Sigmoid colon (tissue), 7 donors: ENCODE measurements around the gene MRPS18B. TPM values are rescaled to one million over a fixed set of nuclear protein-coding genes. Genes with fewer than 3 reads are reported as not detected.
"Not testable (repeated sequence)": the region's sequence is repeated elsewhere in the genome, so short reads cannot be mapped to it uniquely, and the experiment has no call there.

Source experiments
- DNase-seq: peaks from one replicate; pipeline ENCODE4 v3.0.0-alpha.2; 2019
- H3K27ac ChIP-seq, 4 donors: fragments of 200-600 bp; sonication (generic); one replicate each; pipeline ENCODE4 v1.5.1; 2016 to 2019; ENCODE audit warnings: mild to moderate bottlenecking in 1 of 4
- H3K27me3 ChIP-seq, 3 donors: fragments of 200-600 bp; sonication (generic); one replicate each; pipeline ENCODE4 v1.5.1; 2019; ENCODE audit warnings: mild to moderate bottlenecking in 1 of 3
- H3K36me3 ChIP-seq, 4 donors: fragments of 200-600 bp; sonication (generic); one replicate each; pipeline ENCODE4 v1.5.1; 2016 to 2019
- H3K4me1 ChIP-seq, 4 donors: fragments of 200-600 bp; sonication (generic); one replicate each; pipeline ENCODE4 v1.5.1; 2017 to 2019
- H3K4me3 ChIP-seq, 4 donors: fragments of 200-600 bp; sonication (generic); one replicate each; pipeline ENCODE4 v1.5.1; 2017 to 2019; ENCODE audit warnings: mild to moderate bottlenecking in 2 of 4, moderate library complexity in 1 of 4
- H3K9me3 ChIP-seq, 4 donors: fragments of 200-600 bp in 3 of 4; sonication (generic) in 3 of 4; one replicate each; pipeline versions ENCODE4 v1.5.1 to v1.6.1; 2013 to 2019
- CTCF ChIP-seq, 4 experiments: fragments of 450-650 bp in 3 of 4; fragments of 200-600 bp in 1 of 4; IDR thresholded peaks; one replicate each; pipeline ENCODE4 v1.5.1; 2016 to 2019; ENCODE audit warnings: antibody characterized with exemption in 4 of 4, mild to moderate bottlenecking in 3 of 4, moderate library complexity in 2 of 4
- EP300 ChIP-seq, 4 donors: sonication (generic); formaldehyde crosslinking; IDR thresholded peaks; one replicate each; pipeline ENCODE4 v1.6.1; 2017; ENCODE audit warnings: antibody characterized with exemption in 4 of 4
- POLR2A ChIP-seq, 2 donors: fragments of 450-650 bp; IDR thresholded peaks; one replicate each; pipeline ENCODE4 v1.6.1; 2016; ENCODE audit warnings: antibody characterized with exemption in 2 of 2, mild to moderate bottlenecking in 2 of 2, moderate library complexity in 2 of 2
- POLR2AphosphoS5 ChIP-seq, 4 donors: sonication (generic); formaldehyde crosslinking; IDR thresholded peaks; one replicate each; pipeline ENCODE4 v1.6.1; 2017; ENCODE audit warnings: antibody characterized with exemption in 4 of 4
- WGBS, 2 donors: extraction: QIAGEN DNeasy Blood & Tissue Kit; methylation state at CpG; one replicate each; pipeline ENCODE4 v1.1.7; 2013; 5-methylcytosine and 5-hydroxymethylcytosine counted together
- intact Hi-C: fragments of 100-400 bp; cut with DNase I; formaldehyde crosslinking; loops from one replicate; pipeline ENCODE4 v1.15.1; 2023
- polyA plus RNA-seq, 3 donors: library from polyadenylated mRNA; stranded (reverse); fragments of 200-250 nt; gene quantifications; one replicate each; pipeline ENCODE4 v1.2.3, GENCODE V29; 2013
- total RNA-seq, 4 donors: library from RNA; depleted of rRNA; stranded (reverse); fragments of >200 nt; gene quantifications; one replicate each; pipeline ENCODE4 v1.1.0, GENCODE V29; 2016
- donor health status: healthy with polysubstance abuse.
- donor health status: Bipolar disorder and iron deficiency.
- donor health status: healthy.

MRPS18B gene
- total and polyA plus RNA-seq, 7 donors: 36.3 to 81.2 (median 58.9) TPM

DNA sequence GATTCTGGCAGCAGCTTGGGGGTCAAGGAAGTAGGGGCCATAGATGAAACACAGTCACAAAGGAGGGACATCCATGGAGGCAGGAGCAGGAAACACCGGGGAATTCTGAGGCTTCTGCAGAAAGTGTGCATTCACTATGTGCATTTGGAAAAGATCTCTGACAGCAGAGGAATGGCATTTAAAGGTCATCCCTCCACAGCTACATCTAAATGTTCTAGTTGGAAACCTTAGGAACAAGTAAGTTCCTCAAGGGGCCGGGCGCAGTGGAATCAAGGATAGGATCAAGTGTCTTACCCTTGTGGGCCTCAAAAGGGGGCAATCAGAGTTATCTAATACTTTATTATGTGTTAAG is 38.1 kb downstream of the MRPS18B start:
- DNase-seq: no peak
- H3K4me3 ChIP-seq: no peak overlapping the region
- intact Hi-C loops: no loop called here
- TF ChIP-seq EP300 (IDR thresholded peaks at IDR 0.05) (no peak), POLR2A (IDR thresholded peaks at IDR 0.05) (no peak), CTCF (IDR thresholded peaks at IDR 0.05) (no peak), POLR2AphosphoS5 (IDR thresholded peaks at IDR 0.05) (no peak)
- H3K9me3 ChIP-seq: no peaks in the 10 kb centered on the region
- 95 to 98% methylated on average over 3 of the region's 3 CpGs for WGBS, 2 donors
- H3K4me1 ChIP-seq: no peaks in the 10 kb centered on the region
- no peaks in the 10 kb centered on the region for H3K27me3 ChIP-seq
- H3K36me3 ChIP-seq: peaks cover 65 to 100% (median 87%) of the 10 kb centered on the region in 4 donors
- no peak overlapping the region for H3K27ac ChIP-seq

DNA sequence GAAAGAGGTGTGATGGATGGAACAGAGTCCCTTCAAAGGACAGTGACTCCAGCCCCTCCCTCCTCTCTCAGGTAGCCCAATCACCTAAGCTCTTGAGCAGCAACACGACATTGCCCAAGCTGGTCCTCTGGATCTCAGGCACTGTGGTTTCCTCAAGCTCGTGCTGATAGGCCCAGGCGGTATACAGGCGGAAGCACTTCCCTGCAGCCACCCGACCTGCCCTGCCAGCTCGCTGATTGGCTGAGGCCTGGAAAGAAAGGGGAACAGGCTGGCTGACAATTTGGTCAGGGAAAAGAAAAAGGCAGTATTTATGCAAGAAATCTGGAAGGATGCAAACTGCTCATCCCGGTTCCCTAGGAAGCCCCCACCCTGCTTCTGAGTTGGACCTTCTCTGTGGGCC is 38.9 kb downstream of the MRPS18B start:
- Histone ChIP-seq H3K27ac (no peak overlapping the region), H3K36me3 (peaks cover 70 to 100% (median 86%) of the 10 kb centered on the region in 4 donors), H3K4me3 (no peak overlapping the region), H3K27me3 (no peaks in the 10 kb centered on the region), H3K4me1 (no peaks in the 10 kb centered on the region), H3K9me3 (no peaks in the 10 kb centered on the region)
- WGBS, 2 donors: 80 to 86% methylated on average over 7 of the region's 7 CpGs
- no peak for TF ChIP-seq POLR2AphosphoS5 (IDR thresholded peaks at IDR 0.05)
- no peak for TF ChIP-seq EP300 (IDR thresholded peaks at IDR 0.05)
- intact Hi-C loops: no loop called here
- no peak for DNase-seq

GRCh38 chr6:30657454-30657853 is 39.8 kb downstream of the MRPS18B start:
- TF ChIP-seq POLR2A (IDR thresholded peaks at IDR 0.05) (no peak), EP300 (IDR thresholded peaks at IDR 0.05) (no peak), CTCF (IDR thresholded peaks at IDR 0.05) (no peak), POLR2AphosphoS5 (IDR thresholded peaks at IDR 0.05) (no peak)
- DNase-seq: no peak
- Histone ChIP-seq H3K27me3 (no peaks in the 10 kb centered on the region), H3K9me3 (no peaks in the 10 kb centered on the region), H3K4me1 (no peaks in the 10 kb centered on the region), H3K4me3 (no peak overlapping the region), H3K27ac (no peak overlapping the region), H3K36me3 (peaks cover 63 to 100% (median 87%) of the 10 kb centered on the region in 4 donors)
- intact Hi-C loops: no loop called here

DNA sequence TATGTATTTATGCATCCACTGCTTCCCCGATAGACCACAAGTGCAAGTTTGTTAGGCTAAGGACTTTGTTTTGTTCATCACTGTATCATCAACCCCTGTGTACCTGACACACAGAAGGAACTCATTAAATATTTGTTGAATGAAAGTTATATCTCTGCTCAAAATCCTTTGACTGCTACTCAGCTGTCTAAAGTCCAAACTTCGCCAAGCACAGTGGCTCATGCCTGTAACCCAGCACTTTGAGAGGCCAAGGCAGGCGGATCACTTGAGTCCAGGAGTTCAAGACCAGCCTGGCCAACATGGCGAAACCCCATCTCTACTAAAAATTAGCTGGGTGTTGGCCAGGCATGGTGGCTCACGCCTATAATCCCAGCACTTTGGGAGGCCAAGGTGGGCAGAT is 40.3 kb downstream of the MRPS18B start:
- H3K36me3 ChIP-seq: peaks cover 62 to 100% (median 87%) of the 10 kb centered on the region in 4 donors
- H3K9me3 ChIP-seq, intact Hi-C loops, H3K4me3 ChIP-seq, H3K27me3 ChIP-seq, H3K4me1 ChIP-seq, H3K27ac ChIP-seq, DNase-seq: not testable (repeated sequence)
- 92 to 93% methylated on average over 5 of the region's 5 CpGs for WGBS, 2 donors

DNA sequence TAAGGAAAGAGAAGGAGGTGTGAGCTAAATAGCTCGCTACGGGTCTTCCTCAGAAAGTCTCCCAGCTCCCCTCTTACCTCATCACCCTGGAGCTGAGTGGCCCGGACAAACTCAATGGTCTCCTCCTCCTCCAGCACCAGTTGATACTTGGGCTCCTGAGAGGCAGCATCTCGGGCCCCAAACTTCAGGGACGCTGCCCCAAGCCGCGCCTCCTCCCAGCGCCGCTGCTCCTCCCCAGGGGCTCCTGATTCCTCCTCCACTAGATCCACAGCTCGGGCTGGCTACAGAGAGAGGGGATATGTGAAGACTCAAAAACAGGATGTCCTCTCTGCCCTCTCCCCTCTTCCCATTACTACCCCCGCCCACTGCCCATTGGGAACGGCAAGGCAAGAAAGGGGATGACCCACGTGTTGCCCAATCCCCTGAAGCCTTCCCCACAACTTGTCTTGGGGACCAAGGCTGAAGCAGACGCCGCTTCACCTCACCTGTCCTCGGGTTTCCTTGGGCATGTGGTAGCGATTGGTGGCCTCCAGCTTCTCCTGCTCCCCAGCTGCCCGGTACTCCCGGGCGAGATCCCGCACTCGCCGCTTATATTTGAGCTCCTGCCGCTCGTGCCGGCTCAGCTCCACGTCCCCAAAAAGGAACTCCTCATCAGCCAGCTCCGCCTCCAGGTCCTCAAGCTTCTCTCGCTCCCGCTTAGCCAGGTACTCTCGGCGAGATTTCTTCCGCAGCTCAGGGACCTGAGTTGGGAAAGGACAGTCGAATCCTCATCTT is 47.5 kb downstream of the MRPS18B start:
- WGBS, 2 donors: 95% methylated on average over 34 of the region's 34 CpGs
- Histone ChIP-seq H3K27me3 (no peaks in the 10 kb centered on the region), H3K36me3 (peaks cover 42 to 99% (median 73%) of the 10 kb centered on the region in 4 donors), H3K27ac (no peak overlapping the region), H3K9me3 (no peaks in the 10 kb centered on the region), H3K4me1 (no peaks in the 10 kb centered on the region), H3K4me3 (no peak overlapping the region)
- TF ChIP-seq CTCF (IDR thresholded peaks at IDR 0.05) (no peak), EP300 (IDR thresholded peaks at IDR 0.05) (no peak), POLR2A (IDR thresholded peaks at IDR 0.05) (no peak), POLR2AphosphoS5 (IDR thresholded peaks at IDR 0.05) (no peak)
- no peak for DNase-seq
- intact Hi-C loops: no loop called here

DNA sequence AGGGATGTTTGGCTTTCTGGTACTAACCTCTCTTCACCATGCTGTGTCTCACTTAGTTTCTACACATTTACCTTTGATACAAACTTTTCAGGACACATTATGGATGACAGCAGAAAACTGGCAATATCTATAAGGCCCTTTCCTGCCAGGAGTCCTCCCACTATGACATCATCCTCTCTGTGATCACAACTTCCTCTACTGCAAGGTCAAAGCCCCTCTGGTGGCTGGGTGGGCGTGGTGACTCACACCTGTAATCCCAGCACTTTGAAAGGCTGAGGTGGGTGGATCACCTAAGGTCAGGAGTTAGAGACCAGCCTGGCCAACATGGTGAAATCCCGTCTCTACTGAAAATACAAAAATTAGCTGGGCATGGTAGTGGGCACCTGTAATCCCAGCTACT is 48.7 kb downstream of the MRPS18B start:
- H3K9me3 ChIP-seq, H3K27me3 ChIP-seq, H3K27ac ChIP-seq, H3K4me3 ChIP-seq, intact Hi-C loops, DNase-seq: not testable (repeated sequence)
- Histone ChIP-seq H3K4me1 (peaks cover 0 to 11% (median 5%) of the 10 kb centered on the region in 4 donors), H3K36me3 (peaks cover 36 to 95% (median 74%) of the 10 kb centered on the region in 4 donors)
- 63 to 79% methylated on average over 2 of the region's 2 CpGs for WGBS, 2 donors
